HepG2 (cell line): ENCODE data around the gene MAP3K19. TPM values are rescaled to one million over a fixed set of nuclear protein-coding genes. Genes with fewer than 3 reads are reported as not detected.

Source experiments
- GATAD2A ChIP-seq: IDR thresholded peaks from 2 replicates; pipeline ENCODE4 v1.6.1; 2016
- HES4 ChIP-seq: sonication (generic); formaldehyde crosslinking; IDR thresholded peaks from 2 replicates; pipeline ENCODE4 v1.9.0; 2021; ENCODE audit warnings: mild to moderate bottlenecking, missing genetic modification reagents, borderline replicate concordance
- NR1H2 ChIP-seq: sonication (generic); formaldehyde crosslinking; IDR thresholded peaks from 2 replicates; pipeline ENCODE4 v1.8.1; 2022; ENCODE audit warnings: low read depth, missing genetic modification reagents, borderline replicate concordance
- POGK ChIP-seq: sonication (generic); formaldehyde crosslinking; conservative IDR thresholded peaks from 2 replicates; pipeline ENCODE4 v1.8.0; 2022; ENCODE audit warnings: mild to moderate bottlenecking, moderate library complexity, missing genetic modification reagents
- RCOR2 ChIP-seq: IDR thresholded peaks from 2 replicates; pipeline ENCODE4 v1.6.1; 2016; ENCODE audit warnings: missing biosample characterization, missing genetic modification reagents
- ZNF318 ChIP-seq: sonication (generic); formaldehyde crosslinking; IDR thresholded peaks from 2 replicates; pipeline ENCODE4 v1.4.0; 2020; ENCODE audit warnings: mild to moderate bottlenecking, missing genetic modification reagents
- ZNF335 ChIP-seq: sonication (generic); formaldehyde crosslinking; IDR thresholded peaks from 2 replicates; pipeline ENCODE4 v1.4.0; 2020; ENCODE audit warnings: missing genetic modification reagents
- ZNF484 ChIP-seq: sonication (generic); formaldehyde crosslinking; IDR thresholded peaks from 2 replicates; pipeline ENCODE4 v1.5.1; 2020; ENCODE audit warnings: mild to moderate bottlenecking, low read depth, missing genetic modification reagents, borderline replicate concordance
- ZNF562 ChIP-seq: sonication (generic); formaldehyde crosslinking; IDR thresholded peaks from 2 replicates; pipeline ENCODE4 v1.8.0; 2022; ENCODE audit warnings: missing genetic modification reagents, borderline replicate concordance
- ZNF580 ChIP-seq: IDR thresholded peaks from 2 replicates; pipeline ENCODE4 v1.6.1; 2016; ENCODE audit warnings: low read depth, borderline replicate concordance
- ZSCAN30 ChIP-seq: sonication (generic); formaldehyde crosslinking; IDR thresholded peaks from 2 replicates; pipeline ENCODE4 v1.5.0; 2020; ENCODE audit warnings: mild to moderate bottlenecking, missing genetic modification reagents
- ZSCAN5A ChIP-seq: sonication (generic); formaldehyde crosslinking; IDR thresholded peaks from 2 replicates; pipeline ENCODE4 v1.8.0; 2022; ENCODE audit warnings: mild to moderate bottlenecking, missing genetic modification reagents, borderline replicate concordance
- polyA plus RNA-seq, 8 experiments: library from polyadenylated mRNA; depleted of rRNA in 3 of 8; stranded (reverse) in 7 of 8; unstranded in 1 of 8; fragments of >200 nt; fragmentation: Illumina TruSeq in 4 of 8; extraction: Trizol in 4 of 8; gene quantifications; 2 replicates each; pipeline versions ENCODE4 v1.2.1 to v1.2.3, GENCODE V29; 2011 to 2016; ENCODE audit warnings: low read depth in 4 of 8, missing spikeins in 1 of 8, mixed read lengths in 1 of 8; ENCODE audit not compliant: insufficient read depth in 1 of 8
- total RNA-seq, 5 experiments: library from RNA; depleted of rRNA; stranded (reverse); fragments of >200 nt; fragmentation: Illumina TruSeq; extraction: Trizol; gene quantifications; 2 replicates each; pipeline ENCODE4 v1.2.3, GENCODE V29; 2016; ENCODE audit warnings: low read depth in 1 of 5

Gene MAP3K19
- total and polyA plus RNA-seq, 2 of the 13 experiments (the other 11 are each of a cell fraction or from before 2014, with no cell fraction given) = not detected

GRCh38 chr2:134918526-134919340, 128.5 kb downstream of the MAP3K19 start, which contains the start of gene CCNT2 (continued):
- TF ChIP-seq ZSCAN5A (CRISPR knock-in tag) (no peak), GATAD2A (no peak; the same call in 1 of the 2 replicates), POGK (CRISPR knock-in tag) (peak; percentile 8; the same call in 1 of the 2 replicates), RCOR2 (CRISPR knock-in tag) (no peak), ZNF335 (CRISPR knock-in tag) (no peak), ZNF484 (CRISPR knock-in tag) (no peak), ZNF562 (CRISPR knock-in tag) (no peak), ZNF580 (CRISPR knock-in tag) (no peak), HES4 (CRISPR knock-in tag) (peak; percentile 66; the same call in 1 of the 2 replicates), NR1H2 (CRISPR knock-in tag) (no peak), ZSCAN30 (CRISPR knock-in tag) (peak; percentile 94; the same call in 1 of the 2 replicates), ZNF318 (no peak)
